SK-N-SH (cell line): ENCODE results near the gene INO80D. TPM values are rescaled to one million over a fixed set of nuclear protein-coding genes. Genes with fewer than 3 reads are reported as not detected.

Experiments used
- CTCF ChIA-PET: fragments of 300-600, 350-600 bp; formaldehyde crosslinking; extraction: SDS; loops from one replicate; lab custom pipeline; 2021; lab: Yijun Ruan, JAX
- POLR2A ChIA-PET: fragments of 350-600 bp; sonication (Branson Sonifier 250); formaldehyde crosslinking; extraction: SDS; loops from one replicate; lab custom pipeline; 2020; ENCODE audit warnings: antibody characterized with exemption, inconsistent platforms; lab: Yijun Ruan, JAX
- DNase-seq: peaks from one replicate; pipeline ENCODE4 v3.0.0; 2012
- H2AFZ ChIP-seq: fragments of 200-600 bp; sonication (generic); 2 replicates; pipeline ENCODE4 v1.8.1; 2016; ENCODE audit warnings: antibody characterized with exemption, mild to moderate bottlenecking, low read depth
- H3F3A ChIP-seq: fragments of 200-600 bp; sonication (generic); replicated peaks from 2 replicates; pipeline ENCODE3; 2016; ENCODE audit warnings: antibody characterized with exemption, mild to moderate bottlenecking; ENCODE audit not compliant: insufficient read depth
- H3K27ac ChIP-seq, 2 experiments: fragments of 200-500 bp in 1 of 2; fragments of 200-600 bp in 1 of 2; sonication (Bioruptor generic) in 1 of 2; sonication (generic), shearing (Covaris generic) in 1 of 2; 2 replicates each; pipeline versions ENCODE4 v1.5.1 to v1.6.1; 2014 to 2016; ENCODE audit warnings: low read depth in 2 of 2, inconsistent platforms in 1 of 2, low read length in 1 of 2, mild to moderate bottlenecking in 1 of 2, mixed read lengths in 1 of 2
- H3K27me3 ChIP-seq: fragments of 200-600 bp; sonication (generic), shearing (Covaris generic); 2 replicates; pipeline ENCODE4 v1.6.1; 2016; ENCODE audit warnings: mixed run types; ENCODE audit not compliant: insufficient read depth
- H3K36me3 ChIP-seq, 2 experiments: fragments of 200-500 bp in 1 of 2; fragments of 200-600 bp in 1 of 2; sonication (Bioruptor generic) in 1 of 2; sonication (generic) in 1 of 2; replicated peaks in 1 of 2; 2 replicates each; pipeline versions ENCODE3 to v1.5.1; 2014 to 2016; ENCODE audit warnings: low read length in 1 of 2, mild to moderate bottlenecking in 1 of 2; ENCODE audit not compliant: insufficient read depth in 2 of 2, control insufficient read depth in 1 of 2
- H3K4me1 ChIP-seq, 2 experiments: fragments of 200-500 bp in 1 of 2; fragments of 200-600 bp in 1 of 2; sonication (Bioruptor generic) in 1 of 2; sonication (generic), shearing (Covaris generic) in 1 of 2; 2 replicates each; pipeline versions ENCODE4 v1.5.1 to v1.6.1; 2014 to 2016; ENCODE audit warnings: low read depth in 1 of 2, low read length in 1 of 2, mixed run types in 1 of 2; ENCODE audit not compliant: insufficient read depth in 2 of 2, control insufficient read depth in 1 of 2
- H3K4me2 ChIP-seq: fragments of 200-600 bp; sonication (generic), shearing (Covaris generic); 2 replicates; pipeline ENCODE4 v1.6.1; 2017; ENCODE audit warnings: mixed run types
- H3K4me3 ChIP-seq, 2 experiments: fragments of 200-500 bp in 1 of 2; fragments of 200-600 bp in 1 of 2; sonication (Bioruptor generic) in 1 of 2; sonication (generic), shearing (Covaris generic) in 1 of 2; 2 replicates each; pipeline versions ENCODE4 v1.5.1 to v1.8.1; 2014 to 2016; ENCODE audit warnings: low read depth in 2 of 2, inconsistent platforms in 1 of 2, low read length in 1 of 2, mild to moderate bottlenecking in 1 of 2, mixed read lengths in 1 of 2, moderate library complexity in 1 of 2
- H3K79me2 ChIP-seq: fragments of 200-600 bp; sonication (generic); 2 replicates; pipeline ENCODE4 v1.8.1; 2017; ENCODE audit warnings: mild to moderate bottlenecking; ENCODE audit not compliant: insufficient read depth
- H3K9ac ChIP-seq: fragments of 200-600 bp; sonication (generic); 2 replicates; pipeline ENCODE4 v1.6.1; 2017; ENCODE audit warnings: mixed run types
- H3K9me2 ChIP-seq: fragments of 200-600 bp; sonication (generic); 2 replicates; pipeline ENCODE4 v1.6.1; 2017; ENCODE audit warnings: mixed run types
- H3K9me3 ChIP-seq: fragments of 200-600 bp; sonication (generic); 2 replicates; pipeline ENCODE4 v1.6.1; 2017; ENCODE audit warnings: mixed run types, mild to moderate bottlenecking, moderate library complexity
- H4K20me1 ChIP-seq: fragments of 200-600 bp; sonication (generic); 2 replicates; pipeline ENCODE4 v1.6.1; 2017; ENCODE audit warnings: mild to moderate bottlenecking, mixed run types; ENCODE audit not compliant: insufficient read depth
- ELF1 ChIP-seq: IDR thresholded peaks from 2 replicates; pipeline ENCODE4 v1.4.0; 2012
- EP300 ChIP-seq, 2 experiments: IDR thresholded peaks; 2 replicates each; pipeline versions ENCODE4 v1.4.0 to v1.6.1; 2012; ENCODE audit warnings: borderline replicate concordance in 1 of 2, low read depth in 1 of 2, low read length in 1 of 2
- EZH2phosphoT487 ChIP-seq: fragments of 200-600 bp; sonication (generic); IDR thresholded peaks from 2 replicates; pipeline ENCODE4 v1.6.1; 2017; ENCODE audit warnings: low read depth, mixed run types, mild to moderate bottlenecking, antibody characterized with exemption, moderate library complexity, borderline replicate concordance
- FOSL2 ChIP-seq: IDR thresholded peaks from 2 replicates; pipeline ENCODE4 v1.4.0; 2012; ENCODE audit warnings: low read depth, mild to moderate bottlenecking, moderate library complexity, borderline replicate concordance
- GATA2 ChIP-seq: sonication (generic); formaldehyde crosslinking; IDR thresholded peaks from 2 replicates; pipeline ENCODE4 v1.5.0; 2020; ENCODE audit warnings: mild to moderate bottlenecking, missing genetic modification reagents
- IRF3 ChIP-seq: fragments of 150-350 bp; IDR thresholded peaks from 2 replicates; pipeline ENCODE4 v1.6.1; 2016; ENCODE audit warnings: mild to moderate bottlenecking, low read depth, low read length
- JUND ChIP-seq: IDR thresholded peaks from 2 replicates; pipeline ENCODE4 v1.4.0; 2012
- MXI1 ChIP-seq: IDR thresholded peaks from 2 replicates; pipeline ENCODE4 v1.6.1; 2012; ENCODE audit warnings: mild to moderate bottlenecking, low read depth, low read length, improper control_type of control experiment
- POLR2AphosphoS5 ChIP-seq: IDR thresholded peaks from 2 replicates; pipeline ENCODE4 v1.6.1; 2012; ENCODE audit warnings: low read depth, low read length
- REST ChIP-seq: IDR thresholded peaks from 2 replicates; pipeline ENCODE4 v1.6.1; 2012; ENCODE audit warnings: mild to moderate bottlenecking, low read depth, low read length, moderate library complexity
- RFX5 ChIP-seq: IDR thresholded peaks from 2 replicates; pipeline ENCODE4 v1.6.1; 2012; ENCODE audit warnings: mild to moderate bottlenecking, improper control_type of control experiment, low read length
- SIN3A ChIP-seq: IDR thresholded peaks from 2 replicates; pipeline ENCODE4 v1.6.1; 2012; ENCODE audit warnings: low read depth, mild to moderate bottlenecking, low read length, moderate library complexity, borderline replicate concordance
- SMC3 ChIP-seq: IDR thresholded peaks from 2 replicates; pipeline ENCODE4 v1.6.1; 2012; ENCODE audit warnings: low read depth, low read length, improper control_type of control experiment
- TEAD4 ChIP-seq: IDR thresholded peaks from 2 replicates; pipeline ENCODE4 v1.4.0; 2012; ENCODE audit warnings: mild to moderate bottlenecking, borderline replicate concordance; ENCODE audit not compliant: insufficient read depth
- USF2 ChIP-seq: fragments of 150-350 bp; IDR thresholded peaks from 2 replicates; pipeline ENCODE4 v1.6.1; 2017; ENCODE audit warnings: antibody characterized with exemption, low read length, low read depth, borderline replicate concordance
- YY1 ChIP-seq: IDR thresholded peaks from 2 replicates; pipeline ENCODE4 v1.4.0; 2012; ENCODE audit warnings: low read depth, mild to moderate bottlenecking
- whole genome bisulfite sequencing: methylation state at CpG from one replicate; pipeline ENCODE4 v1.1.6; 2017; ENCODE audit warnings: low lambda C conversion rate; 5-methylcytosine and 5-hydroxymethylcytosine counted together
- polyA plus RNA-seq, 3 experiments: library from polyadenylated mRNA; depleted of rRNA; stranded (reverse); fragments of >200 nt; gene quantifications; 2 replicates each; pipeline ENCODE4 v1.2.3, GENCODE V29; 2012
- TF ChIP-seq, protein P1 (sequence below): IDR thresholded peaks from 2 replicates; pipeline ENCODE4; 2012
- TF ChIP-seq, protein P2 (sequence below): IDR thresholded peaks from 2 replicates; pipeline ENCODE4 v1.4.0; 2012; ENCODE audit warnings: low read depth, borderline replicate concordance

INO80D gene
- polyA plus RNA-seq, 1 of the 3 experiments (the other 2 are of a cell fraction) = 0.69 TPM

DNA sequence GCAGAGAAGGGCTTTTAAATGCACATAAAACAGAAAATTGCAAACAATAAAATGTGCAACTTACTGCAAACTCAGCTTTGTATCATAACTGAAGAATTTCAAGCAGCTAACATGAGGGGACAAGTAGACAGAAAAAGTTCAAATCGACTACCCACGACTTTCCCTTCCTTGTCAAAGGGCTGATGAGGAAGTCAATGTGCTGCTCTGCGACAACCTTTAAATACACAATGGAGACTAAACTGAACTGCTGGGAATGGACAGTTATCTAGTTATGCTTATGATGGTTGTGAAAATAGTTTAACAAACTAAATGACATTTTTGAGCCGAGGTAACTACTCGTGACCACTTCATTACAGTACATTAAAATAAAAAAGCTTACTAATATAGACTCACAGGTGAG is 84.1 kb downstream of the INO80D start:
- ChIA-PET POLR2A (no interaction called here), CTCF (interaction anchor here (0.8 to 2.0 kb wide), 3 partner anchors 11 to 225 kb away, joined by 3 to 5 read pairs (median 3); no protein-coding TSS in a partner anchor)

GRCh38 chr2:206000776-206001175 is 85.2 kb downstream of the INO80D start:
- ChIA-PET POLR2A (no interaction called here), CTCF (interaction anchor here (0.6 to 2.0 kb wide), 2 partner anchors 12 to 30 kb away, joined by 3 to 5 read pairs; no protein-coding TSS in a partner anchor)
- Histone ChIP-seq H2AFZ (no peak overlapping the region), H3K4me2 (no peak overlapping the region), H3K27ac (no peak overlapping the region), H3K9me2 (no peaks in the 10 kb centered on the region), H3K9me3 (no peaks in the 10 kb centered on the region), H3F3A (no peaks in the 10 kb centered on the region), H3K4me3 (no peak overlapping the region), H4K20me1 (no peaks in the 10 kb centered on the region), H3K79me2 (no peaks in the 10 kb centered on the region), H3K9ac (no peak overlapping the region), H3K36me3 (peaks cover 8 to 24% of the 10 kb centered on the region in 2 experiments), H3K4me1 (peaks cover 0 to 4% of the 10 kb centered on the region in 2 experiments; a peak in 3 of 4 replicates), H3K27me3 (no peaks in the 10 kb centered on the region)
- no peak for DNase-seq
- WGBS = 91% methylated on average over 1 of the region's 1 CpG
- TF ChIP-seq RFX5 (no peak), IRF3 (no peak), EZH2phosphoT487 (no peak), EP300 (IDR thresholded peaks at IDR 0.05; ENCODE audit: borderline replicate concordance in 1 of 2, low read depth in 1 of 2, low read length in 1 of 2) (no peak), YY1 (no peak), GATA2 (CRISPR knock-in tag) (no peak), JUND (no peak), TEAD4 (no peak), REST (no peak), USF2 (no peak), ELF1 (no peak), SIN3A (no peak), SMC3 (no peak)
- TF ChIP-seq, protein P1, sequence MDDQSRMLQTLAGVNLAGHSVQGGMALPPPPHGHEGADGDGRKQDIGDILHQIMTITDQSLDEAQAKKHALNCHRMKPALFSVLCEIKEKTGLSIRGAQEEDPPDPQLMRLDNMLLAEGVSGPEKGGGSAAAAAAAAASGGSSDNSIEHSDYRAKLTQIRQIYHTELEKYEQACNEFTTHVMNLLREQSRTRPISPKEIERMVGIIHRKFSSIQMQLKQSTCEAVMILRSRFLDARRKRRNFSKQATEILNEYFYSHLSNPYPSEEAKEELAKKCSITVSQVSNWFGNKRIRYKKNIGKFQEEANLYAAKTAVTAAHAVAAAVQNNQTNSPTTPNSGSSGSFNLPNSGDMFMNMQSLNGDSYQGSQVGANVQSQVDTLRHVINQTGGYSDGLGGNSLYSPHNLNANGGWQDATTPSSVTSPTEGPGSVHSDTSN = no peak
- TF ChIP-seq, protein P2, sequence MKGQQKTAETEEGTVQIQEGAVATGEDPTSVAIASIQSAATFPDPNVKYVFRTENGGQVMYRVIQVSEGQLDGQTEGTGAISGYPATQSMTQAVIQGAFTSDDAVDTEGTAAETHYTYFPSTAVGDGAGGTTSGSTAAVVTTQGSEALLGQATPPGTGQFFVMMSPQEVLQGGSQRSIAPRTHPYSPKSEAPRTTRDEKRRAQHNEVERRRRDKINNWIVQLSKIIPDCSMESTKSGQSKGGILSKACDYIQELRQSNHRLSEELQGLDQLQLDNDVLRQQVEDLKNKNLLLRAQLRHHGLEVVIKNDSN = no peak

More for the DNA sequence above, 84.1 kb downstream of the INO80D start:
- Histone ChIP-seq H3K4me3 (no peak overlapping the region), H3K9me2 (no peaks in the 10 kb centered on the region), H2AFZ (no peak overlapping the region), H3F3A (no peaks in the 10 kb centered on the region), H3K9ac (no peak overlapping the region), H4K20me1 (no peaks in the 10 kb centered on the region), H3K27ac (no peak overlapping the region), H3K4me2 (no peak overlapping the region), H3K79me2 (no peaks in the 10 kb centered on the region), H3K9me3 (no peaks in the 10 kb centered on the region), H3K4me1 (peaks cover 0 to 4% of the 10 kb centered on the region in 2 experiments; a peak in 3 of 4 replicates), H3K36me3 (peaks cover 19 to 24% of the 10 kb centered on the region in 2 experiments), H3K27me3 (no peaks in the 10 kb centered on the region)
- WGBS = 82% methylated on average over 5 of the region's 5 CpGs
- TF ChIP-seq, protein P1 = no peak
- no peak for TF ChIP-seq FOSL2
- TF ChIP-seq JUND = no peak
- no peak for TF ChIP-seq MXI1
- TF ChIP-seq POLR2AphosphoS5 = no peak
- no peak for TF ChIP-seq RFX5
- DNase-seq = no peak
